ENCODE data around the gene NEDD4L.

NEDD4L gene

DNA sequence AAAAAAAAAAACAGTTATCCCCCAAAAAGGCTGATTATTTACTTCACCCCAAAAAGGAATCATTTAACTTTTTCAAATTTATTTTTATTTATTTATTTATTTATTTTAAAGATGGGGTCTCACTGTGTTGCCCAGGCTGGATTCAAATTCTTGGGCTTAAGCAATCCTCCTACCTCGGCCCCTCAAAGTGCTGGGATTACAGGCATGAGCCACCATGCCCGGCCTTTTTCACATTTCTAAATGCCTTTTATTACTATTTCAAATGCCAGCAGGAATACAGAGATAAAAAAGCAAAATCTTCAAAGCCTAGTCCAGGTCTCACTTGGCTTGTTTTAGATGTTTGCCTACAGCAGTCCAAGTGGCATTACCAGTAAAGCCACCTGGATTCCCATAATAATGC is 345.7 kb downstream of the NEDD4L start:
- no peak for DNase-seq

DNA sequence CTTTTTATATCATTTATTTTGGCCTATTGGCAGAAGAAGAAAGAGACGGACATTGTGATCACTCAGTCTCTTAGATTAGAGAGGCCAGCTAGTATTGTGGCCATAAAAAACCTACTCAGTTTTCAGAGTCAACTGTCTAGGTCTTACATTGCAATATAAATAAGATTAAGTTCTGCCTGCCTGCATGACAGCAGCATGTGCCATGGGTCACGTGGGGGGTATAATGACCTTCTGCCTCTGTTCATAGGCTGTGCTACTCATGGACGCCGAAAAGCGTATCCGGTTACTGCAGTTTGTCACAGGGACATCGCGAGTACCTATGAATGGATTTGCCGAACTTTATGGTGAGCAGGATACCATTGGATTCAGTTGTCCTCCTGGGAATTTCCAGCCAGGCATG is 346.4 kb downstream of the NEDD4L start:
- no peak for DNase-seq

DNA sequence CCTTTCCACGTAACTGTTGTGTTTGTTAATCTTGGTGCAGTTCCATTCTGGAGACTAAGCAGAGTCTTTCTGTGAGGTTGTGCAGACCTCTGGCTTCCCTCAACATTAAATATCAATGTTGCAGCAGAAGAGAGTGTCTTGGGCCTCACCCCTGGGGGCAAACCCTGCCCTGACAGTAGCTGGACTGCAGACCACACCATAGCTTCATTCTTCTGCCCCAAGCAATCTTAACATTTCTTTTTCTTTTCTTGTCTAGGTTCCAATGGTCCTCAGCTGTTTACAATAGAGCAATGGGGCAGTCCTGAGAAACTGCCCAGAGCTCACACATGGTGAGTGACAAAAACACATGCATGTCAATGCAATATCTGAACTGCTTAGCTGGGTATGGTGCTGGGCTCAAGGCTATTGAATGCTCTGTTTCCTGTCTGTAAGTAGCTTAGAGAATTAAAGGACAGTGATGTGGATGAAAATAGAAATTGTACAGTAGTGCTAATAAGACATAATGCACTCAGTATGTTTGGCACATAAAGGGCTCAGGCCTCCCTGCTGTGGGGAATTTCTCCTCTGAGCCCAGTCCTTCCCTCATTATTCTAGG is 347.3 kb downstream of the NEDD4L start:
- no peak for DNase-seq

DNA sequence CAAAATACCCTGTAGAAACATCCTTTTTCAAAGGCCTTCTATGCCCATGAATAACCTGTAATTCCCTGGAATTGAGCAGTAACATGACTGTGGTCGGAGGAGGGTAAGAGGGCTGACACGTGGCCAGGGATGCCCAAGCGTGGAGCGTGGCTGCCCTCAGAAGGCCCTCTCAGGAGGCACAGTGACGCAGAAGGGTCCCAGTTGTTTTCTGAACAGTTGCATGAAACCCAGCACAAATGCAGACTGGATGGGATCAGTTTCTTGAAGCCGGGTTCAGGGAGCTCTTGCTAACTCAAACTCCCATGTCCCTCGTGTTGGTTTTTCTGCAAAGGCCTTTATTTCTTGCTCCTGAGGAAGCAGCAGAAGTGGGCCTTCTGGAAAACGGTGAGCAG is 347.9 kb downstream of the NEDD4L start:
- peak; percentile 16 for DNase-seq

DNA sequence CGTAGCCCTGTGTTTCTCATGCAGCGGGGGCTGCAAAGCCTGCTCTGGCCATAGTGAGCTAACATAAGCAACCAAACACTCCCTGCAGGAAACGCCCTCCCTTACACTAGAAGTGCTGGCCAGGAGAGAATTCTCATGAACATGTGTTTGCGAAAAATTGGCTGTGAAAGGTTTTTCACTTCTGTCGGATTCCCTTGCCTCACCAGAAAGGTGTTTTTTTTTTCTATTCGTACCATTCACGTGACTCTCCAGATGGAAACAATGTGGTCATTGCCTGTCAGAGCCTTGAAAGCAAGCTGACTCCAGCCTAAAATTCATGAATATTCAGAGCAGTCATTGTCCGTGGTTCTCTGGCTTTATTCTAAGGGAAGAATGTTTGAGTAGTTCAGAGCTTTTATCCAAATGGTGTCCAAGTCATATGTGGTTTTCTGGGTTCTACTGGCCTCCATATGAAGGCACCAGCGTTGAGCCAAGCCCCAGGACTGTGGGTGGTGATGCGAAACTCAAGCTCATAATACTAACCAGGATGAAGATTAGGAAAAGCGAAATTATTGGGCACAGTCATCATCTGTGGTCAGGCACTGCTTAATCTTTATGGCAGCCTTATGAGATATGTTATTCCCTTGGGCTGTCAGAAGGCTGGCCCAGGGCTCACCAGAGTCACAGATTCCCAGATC is 348.4 kb downstream of the NEDD4L start:
- DNase-seq, result peak; percentile 61

DNA sequence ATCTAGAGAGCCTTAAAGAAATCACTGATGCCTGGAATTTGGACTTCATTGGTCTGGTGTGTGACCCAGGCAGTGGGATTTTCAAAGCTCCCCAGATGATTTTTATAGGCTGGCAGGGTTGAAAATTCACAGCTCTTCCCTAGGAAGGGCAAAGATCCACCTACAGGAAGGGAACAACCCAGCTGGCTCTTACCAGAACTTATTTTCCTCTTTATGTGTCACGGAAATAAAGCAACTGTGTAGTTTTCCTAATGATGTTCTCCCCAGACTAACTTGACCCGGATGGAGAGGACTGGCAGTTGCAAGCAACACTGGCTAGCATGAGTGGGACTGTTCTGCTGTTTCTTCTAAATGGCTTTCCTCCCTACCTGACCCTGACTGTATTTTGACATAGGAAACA is 349.3 kb downstream of the NEDD4L start:
- no peak for DNase-seq

DNA sequence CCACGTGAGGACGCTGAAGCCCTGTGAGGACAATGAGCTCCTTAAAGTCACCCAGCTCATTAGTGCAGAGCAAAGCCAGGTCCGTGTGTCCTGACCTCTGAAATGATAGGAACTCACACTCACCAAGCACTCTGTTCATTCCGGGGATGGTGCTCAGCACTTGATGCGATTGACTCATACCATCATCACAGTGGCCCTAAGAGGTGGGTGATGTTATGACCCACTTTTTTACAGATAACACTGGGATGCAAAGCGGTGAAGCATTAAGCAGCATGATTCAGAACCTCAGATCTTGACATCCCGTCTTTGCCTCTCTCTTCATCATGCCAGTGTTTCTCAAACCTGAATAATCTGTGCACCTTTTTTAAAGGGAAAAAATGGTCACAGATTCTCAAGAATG is 350.0 kb downstream of the NEDD4L start:
- peak; percentile 61 for DNase-seq

DNA sequence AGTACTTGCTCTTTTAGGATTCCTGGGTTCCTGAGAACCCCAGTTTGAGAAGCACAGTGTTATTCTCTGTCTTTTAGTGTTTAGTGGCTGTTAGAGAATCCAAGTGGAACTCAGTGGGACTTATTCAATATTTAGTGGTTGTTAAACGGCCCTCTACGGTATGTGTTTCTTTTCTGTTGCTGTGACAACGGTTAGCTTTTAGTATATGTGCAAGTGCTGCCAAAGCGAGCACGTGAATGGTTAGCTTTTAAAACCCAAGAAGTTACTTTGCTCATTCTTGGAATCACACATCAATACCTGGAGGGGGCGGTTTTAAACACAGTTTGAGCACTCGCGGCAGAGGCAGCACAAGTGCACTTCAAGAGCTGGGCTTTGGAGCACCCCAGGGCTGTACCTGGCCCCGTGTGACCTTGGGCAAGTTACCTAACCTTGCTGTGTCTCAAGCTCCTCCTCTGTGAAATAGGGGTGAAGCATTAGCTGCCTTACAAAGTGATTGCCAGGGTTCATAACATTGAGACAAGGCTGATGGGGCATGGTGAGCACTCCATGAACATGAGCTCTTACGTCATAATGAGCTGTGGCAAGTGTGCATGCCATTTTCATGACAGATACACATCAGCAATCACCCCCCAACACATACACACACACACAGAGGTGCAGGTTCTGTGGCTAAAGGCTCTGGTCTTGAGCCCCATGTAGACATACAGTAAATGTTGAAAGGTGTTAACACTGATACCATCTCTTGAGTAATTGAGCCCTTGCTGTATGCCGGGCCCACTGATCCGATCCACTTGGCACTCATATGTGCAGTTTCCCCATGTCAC is 350.8 kb downstream of the NEDD4L start:
- peak; percentile 55 for DNase-seq

DNA sequence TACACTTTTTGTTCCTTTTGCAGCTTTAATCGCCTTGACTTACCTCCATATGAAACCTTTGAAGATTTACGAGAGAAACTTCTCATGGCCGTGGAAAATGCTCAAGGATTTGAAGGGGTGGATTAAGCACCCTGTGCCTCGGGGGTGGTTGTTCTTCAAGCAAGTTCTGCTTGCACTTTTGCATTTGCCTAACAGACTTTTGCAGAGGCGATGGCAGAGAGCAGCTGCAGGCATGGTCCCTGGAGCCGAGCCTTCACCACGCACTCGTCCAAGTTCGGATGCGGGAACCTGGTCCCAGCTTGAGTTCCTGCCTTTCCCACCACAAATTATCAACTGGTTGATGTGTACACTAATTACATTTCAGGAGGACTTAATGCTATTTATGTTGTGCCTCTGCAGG is 352.1 kb downstream of the NEDD4L start:
- no peak for DNase-seq

DNA sequence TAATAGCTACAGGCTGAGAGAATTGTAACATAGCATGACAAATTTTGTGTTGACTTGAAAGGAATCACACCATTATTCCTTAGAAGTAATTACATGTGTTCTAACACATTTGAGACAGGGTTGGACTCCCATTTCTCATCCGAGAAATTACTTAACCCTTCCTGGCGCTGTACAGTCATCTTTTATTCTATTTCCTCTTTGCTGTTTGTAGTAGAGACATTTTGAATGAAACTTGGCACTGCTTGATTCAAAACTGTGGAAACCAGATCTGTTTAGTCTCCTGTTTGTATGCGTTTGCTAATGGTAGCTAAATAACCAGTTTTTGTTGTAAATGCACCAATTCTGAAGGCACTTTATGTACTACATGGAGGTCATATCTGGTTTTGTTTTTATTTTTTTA is 352.9 kb downstream of the NEDD4L start:
- no peak for DNase-seq

DNA sequence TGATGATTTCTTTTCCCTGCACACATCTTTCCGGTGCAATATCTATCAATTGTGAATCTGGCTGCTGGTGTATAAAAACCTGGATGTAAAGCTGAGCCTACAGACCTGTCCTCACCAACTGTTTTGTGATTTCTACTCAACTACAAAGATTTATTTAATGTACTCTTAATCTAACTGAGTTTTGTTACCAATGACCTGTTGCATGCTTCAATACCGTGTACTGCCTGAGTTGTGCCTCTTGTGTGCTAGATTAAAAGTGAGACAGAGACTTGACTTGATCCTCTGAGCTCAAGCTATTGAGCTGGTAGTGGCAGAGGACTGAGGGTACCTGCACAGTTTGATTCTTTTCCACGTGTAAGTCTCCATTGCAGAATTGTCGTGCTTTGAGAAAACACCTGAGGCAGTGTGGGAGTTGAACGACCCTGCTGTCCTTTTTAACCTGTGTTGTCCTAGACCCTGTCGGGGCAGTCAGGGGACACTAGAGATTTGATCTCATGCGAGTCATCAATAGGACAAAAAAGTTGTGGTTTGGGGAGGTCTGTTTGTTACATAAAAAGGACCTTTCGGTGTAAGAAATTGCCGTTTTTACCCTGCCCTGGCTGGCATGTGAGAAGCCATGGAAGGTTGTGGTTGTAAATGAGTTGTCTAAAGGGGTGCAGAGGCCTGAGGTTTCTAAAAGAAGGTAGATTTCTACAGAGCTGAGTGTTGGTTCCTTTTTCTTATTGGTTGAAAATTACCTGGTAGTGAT is 353.5 kb downstream of the NEDD4L start:
- DNase-seq, result no peak

DNA sequence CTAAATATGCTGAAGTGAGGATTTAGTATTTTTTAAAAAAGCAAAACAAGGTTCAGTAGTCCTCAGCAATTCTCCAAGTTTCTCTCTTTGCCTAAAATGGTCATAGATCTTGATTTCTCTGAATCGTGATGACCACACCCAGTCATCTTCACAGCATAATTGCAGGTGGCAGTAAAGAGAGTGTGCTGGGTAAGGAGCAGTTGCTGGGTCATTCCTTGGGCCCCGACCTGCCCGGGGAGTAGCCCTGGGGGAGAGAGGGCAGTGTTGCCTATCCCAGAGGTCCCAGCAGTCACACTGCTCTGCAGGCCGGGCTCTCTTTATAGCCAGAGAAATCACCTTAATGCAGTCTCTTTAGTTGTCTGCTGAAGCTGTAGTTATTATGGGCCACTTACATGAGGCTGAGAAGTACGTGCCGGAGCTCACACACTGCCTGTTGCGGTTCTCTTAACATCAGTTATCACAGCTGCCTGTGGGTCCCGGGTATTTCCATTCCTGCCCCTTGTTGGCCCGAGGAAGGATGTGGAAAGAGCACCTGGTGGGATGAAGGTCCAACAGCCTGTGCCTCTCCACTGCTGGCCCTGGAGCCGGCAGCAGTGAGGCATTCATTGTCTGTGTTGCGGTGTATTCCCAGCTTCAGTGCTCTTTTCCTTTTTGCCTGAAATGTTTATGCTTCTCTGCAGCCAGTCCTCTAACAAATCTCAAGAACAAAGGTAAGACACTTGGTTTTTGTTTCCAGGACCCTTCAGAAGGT is 354.8 kb downstream of the NEDD4L start:
- no peak for DNase-seq

DNA sequence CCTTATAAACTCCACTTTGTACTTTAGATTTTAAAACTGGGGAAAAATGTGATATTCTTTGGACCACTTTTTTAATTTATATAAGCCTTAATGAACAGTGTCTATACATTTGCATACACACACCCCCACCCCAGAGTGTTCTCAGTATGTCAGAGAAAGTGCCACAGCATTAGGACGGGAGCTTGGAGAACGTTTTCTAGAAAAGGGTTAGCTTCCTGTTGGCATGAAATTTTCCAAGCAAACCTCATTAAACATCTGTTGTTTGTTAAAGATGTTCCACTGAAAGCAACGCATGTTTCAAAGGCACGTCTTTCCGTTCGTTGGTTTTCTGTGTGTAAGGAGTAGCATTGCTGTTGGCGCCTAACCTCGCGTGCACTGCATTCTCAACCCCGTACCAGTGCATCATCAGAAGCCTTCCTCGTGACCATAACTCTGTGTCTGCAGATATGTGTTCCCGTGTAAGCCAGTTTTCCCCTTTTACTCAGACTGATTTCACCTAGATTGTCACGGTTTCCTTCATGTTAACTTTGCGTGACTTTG is 356.4 kb downstream of the NEDD4L start:
- peak; percentile 73 for DNase-seq

DNA sequence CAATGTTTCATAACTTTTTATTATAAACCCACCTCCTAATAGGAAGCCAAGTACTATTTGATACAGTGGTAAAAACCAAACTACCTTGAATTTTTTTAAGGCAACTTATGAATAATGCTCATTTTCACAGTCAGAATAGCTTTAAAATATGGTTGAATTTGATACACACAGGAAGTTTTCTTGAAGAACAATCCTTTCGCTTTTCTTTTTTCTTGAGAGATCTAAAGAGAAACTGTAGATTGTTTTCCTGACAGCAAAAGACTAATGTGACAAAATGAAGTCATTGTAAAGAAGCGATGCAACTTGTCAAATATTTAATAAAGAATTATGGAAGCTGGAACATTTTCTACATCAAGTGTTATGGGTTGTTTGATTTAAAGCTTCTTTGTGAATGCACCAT is 357.2 kb downstream of the NEDD4L start:
- no peak for DNase-seq

DNA sequence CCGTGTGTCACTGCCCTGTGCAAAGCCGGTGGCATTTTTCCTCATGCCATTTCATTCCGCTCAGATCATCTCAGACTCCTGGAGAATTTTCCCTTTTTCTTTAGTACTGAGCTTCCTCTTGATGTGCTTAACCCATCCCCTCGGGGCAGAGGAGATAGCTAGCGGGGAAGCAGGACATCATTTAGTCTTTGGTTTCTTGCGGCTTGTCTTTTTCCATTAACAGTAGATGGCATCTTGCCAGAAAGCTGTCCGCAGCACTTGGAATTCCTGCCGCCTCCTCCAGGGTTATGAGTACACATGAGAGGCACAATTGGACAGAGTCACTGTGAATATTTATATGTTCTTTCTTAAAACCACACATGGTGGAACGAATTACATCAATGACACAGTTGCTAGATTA is 358.2 kb downstream of the NEDD4L start:
- DNase-seq, result peak; percentile 84

DNA sequence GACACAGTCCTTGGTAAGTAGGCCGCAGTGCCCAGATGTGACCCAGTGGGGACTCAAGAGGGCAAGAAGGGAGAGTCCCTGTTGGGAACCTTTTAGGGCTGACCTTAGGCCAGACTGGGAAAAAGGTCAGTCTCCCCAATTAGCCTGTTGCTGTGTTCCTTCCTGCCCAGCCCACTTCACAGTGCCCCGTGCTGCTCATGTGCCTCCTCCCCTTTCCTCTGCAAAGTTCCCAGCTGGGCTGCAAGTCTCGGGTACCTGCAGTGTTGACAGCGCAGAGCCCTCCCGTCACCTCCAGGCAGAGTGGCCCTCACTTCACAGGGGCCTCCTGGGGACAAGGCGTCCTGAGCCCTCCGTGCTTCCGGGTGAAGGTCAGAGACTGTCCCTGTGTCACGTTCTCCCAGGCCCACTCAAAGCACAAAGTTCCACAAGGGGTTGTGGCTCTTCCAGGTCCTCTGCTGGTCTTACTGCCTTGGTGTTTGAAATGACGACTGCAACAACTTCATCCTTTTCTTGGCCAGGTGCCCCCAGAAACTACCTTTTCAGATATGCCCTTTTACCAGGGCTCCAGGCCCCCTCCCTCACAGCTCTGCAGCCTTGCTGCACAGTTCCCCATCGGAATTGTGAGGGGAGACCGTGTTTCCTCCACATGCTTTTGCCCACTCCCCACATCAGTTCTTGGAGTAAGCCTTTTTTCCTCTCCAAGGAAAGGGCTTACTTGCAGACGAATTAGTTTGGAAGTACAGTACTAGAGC is 359.1 kb downstream of the NEDD4L start:
- DNase-seq, result no peak

DNA sequence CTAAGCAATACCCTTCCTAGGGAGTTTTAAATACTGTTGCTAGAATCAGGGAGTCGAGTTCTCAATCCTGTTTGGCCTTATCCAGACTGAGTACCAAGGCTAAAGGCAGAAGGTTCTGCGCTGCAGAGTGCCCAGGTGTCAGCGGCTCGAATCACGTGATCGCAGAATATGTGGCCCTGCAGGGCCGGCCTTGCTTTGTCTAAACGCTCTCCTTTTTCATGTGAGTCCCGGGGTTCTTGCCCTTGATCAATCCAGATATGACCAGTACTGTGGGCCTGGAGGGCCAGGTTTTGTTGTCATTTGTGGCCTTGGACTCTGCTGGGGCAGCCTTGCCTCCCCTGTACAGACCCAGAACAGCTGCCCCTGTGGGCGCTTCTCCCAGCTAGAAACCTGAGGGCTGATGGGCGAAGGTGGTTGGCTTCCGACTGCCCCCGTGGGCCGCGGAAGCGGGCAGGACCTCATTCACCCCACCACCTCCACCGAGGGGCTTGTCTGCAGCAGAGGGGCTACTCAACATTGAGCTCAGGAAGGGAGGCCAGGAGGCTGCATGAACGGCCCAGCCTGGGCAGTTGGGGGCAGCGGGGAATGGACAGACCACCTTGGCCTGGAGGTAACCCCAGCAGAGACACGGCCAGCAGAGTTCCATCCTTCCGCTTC is 359.9 kb downstream of the NEDD4L start:
- no peak for DNase-seq

DNA sequence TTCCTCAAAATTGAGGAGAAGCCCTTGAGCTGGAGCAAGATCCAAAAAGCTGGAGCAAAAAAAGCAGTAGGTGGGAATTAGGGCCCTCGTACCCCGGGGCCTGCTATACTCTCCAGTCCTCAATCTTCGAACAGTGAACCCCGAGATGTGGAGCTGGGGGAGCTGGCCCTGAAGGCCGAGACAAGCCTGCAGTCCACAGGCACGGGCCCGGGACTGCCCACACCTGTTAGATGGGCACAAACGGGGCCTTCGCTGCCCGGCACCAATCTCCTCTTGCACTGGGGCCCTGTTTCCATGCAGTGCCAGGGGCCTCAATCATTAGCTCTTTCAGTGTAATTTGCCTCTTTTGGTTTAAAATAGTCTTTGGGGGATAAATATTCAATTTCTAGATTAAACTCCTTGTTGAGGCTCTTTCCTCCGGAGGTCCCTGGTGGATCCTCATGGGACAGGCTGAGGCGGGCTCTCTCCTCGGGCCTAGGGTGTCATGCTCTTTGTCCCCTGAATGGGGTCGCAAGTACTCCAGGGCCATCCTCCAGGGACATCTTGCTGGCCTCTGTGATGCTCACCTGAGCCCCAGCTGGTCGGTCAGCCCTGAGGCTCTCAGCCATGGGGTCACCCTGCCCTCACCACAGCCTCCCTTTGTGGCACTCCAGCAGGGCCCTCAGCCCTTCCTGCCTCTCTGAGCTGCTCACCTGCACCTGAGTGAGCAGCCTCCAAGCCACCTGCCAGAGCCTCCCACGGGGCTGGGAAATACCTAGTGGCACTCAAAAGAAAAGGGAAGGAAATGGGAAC is 361.3 kb downstream of the NEDD4L start:
- no peak for DNase-seq

DNA sequence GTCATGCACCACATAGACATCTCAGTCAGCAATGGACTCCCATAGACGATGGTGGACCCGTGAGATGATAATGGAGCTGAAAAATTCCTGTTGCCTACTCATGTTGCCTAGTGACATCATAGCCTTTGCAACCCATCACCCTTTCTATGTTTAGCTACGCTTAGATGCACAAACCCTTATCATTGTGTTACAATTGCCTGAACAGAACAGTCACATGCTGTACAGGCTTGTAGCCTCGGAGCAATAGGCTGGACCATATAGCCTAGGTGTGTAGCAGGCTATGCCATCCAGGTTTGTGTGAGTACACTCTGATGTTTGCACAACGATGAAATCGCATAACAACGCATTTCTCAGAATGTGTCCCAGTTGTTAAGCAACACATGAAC is 363.2 kb downstream of the NEDD4L start:
- no peak for DNase-seq
